ENCODE results near the gene MVB12B.
"Not testable (repeated sequence)": the region's sequence is repeated elsewhere in the genome, so short reads cannot be mapped to it uniquely, and the experiment has no call there.

Gene MVB12B

DNA sequence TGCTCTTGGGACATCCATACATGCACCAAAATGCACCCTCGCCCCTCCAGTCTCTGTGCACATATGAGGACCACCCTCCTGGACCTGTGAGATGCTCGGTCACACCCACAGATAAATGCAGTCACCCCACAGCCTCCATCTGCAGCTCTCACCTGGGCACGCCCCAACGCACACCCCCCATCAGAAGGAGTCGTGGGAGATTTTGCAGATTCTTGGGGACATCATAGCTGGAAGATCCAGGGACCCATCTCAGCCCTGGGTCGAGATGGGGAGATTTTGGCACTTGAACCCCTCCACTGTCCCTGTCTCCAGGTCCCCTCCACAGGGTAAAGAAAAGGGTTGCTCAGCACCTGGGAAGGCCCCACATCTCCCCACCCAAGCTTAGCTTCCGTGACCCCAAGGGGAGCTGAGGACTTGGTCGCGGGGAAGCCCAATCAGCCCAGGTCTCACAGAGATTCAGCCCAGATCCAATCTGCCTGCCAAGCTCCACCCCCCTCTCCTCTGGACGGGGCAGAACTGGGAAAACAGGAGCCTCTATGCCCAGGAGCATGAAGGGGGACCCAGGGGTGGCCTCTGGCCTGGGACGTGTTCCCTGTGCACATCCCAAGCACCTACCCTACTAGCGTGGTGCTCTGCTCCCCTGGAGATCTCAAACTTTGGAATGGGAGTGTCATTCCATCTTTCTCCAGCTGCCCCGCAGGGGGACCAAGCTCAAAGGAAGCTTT is 197.9 kb downstream of the MVB12B start:
- no peak for DNase-seq

DNA sequence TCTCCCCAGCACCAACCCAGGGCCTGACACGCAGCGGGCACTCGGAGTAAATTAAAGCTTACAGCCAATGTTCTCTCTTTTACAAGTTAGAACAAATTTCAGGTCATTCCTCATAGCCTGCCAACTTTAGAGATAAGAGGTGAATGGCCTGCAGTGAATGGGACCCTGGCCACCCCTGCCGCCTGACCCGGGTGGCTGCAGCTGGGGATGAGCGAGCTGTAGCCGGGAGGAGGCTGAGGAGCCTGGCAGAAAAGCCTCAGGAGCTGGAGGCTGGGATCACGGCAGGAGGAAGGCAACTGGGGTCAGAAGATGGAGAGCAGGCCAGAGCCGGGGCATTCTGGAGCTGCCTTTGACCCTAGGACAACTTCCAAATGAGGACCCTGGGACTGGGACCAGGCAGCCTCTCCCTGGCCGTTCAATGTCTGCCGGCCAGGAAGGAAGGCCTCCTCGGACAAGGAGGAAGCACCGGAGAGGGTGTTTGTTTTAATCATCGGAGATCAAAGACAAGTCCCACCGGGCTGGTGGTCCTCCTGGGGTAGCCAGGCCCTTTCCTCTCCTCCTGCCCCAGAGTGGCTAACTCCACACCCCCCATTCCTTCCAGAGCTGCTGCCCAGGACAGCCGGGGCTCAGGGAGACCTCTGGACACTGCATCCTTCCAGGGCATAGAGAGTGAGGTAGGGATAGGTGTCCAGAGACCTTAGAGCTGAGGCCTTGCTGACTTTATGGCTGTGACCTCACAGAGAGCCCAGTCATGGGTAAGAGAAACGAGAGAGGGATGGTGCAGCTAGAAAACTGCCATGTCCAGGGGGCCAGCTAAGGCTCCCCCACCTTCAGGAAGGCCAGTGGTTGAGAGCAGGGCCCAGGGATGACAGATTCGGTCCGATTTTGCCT is 199.8 kb downstream of the MVB12B start:
- no peak for DNase-seq

DNA sequence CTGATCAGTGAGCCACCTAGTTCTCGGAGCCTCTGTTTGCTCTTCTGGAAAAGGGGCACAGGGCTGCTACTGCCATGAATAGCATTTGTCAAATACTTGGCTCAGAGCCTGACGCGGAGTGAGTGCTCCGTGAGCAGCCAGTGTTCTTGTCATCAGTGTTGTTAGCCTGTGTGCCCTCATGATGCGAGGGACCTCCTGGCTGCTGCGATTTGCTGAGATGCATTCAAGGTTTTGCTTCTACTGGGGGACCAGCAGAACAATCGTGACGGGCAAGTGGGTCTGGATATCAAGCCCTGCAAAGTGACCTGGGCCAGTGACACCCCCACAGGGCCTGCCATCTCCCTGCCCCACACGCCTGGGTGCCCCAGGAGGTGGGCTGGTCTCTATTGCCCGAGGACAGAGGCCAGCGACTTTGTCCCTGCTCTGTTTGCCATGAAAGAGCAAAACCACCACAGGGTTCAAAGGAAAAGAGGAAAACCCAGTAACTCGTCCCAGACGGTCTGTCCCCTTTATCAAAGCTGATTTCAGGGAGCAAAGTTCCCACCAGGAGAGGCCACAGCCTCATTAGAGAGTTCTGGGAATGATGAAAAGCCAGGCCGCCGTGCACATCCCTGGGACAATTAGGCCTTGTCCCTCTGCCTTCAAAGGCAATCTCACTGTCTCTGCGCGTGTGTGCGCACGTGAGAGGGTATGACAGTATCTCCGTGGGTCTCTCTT is 200.6 kb downstream of the MVB12B start:
- DNase-seq: no peak

DNA sequence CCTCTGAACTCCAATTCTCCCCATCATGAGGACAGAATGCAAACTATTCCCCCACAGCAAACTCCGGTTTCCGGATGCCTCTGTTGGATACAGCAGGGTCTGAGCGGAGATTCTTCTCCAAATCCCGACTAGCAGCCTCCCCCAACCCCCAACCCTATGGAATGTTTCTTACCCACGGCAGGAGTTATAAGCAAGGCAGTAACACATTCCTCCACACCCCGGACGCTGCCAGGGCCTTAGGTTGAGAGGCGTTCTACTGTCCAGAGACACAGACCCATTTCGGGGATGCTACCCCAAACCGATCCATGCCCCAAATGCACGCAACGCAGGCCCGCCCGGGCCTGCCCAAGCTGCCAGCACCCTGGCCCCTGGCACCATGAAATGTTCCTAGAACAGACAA is 201.5 kb downstream of the MVB12B start:
- DNase-seq: no peak

DNA sequence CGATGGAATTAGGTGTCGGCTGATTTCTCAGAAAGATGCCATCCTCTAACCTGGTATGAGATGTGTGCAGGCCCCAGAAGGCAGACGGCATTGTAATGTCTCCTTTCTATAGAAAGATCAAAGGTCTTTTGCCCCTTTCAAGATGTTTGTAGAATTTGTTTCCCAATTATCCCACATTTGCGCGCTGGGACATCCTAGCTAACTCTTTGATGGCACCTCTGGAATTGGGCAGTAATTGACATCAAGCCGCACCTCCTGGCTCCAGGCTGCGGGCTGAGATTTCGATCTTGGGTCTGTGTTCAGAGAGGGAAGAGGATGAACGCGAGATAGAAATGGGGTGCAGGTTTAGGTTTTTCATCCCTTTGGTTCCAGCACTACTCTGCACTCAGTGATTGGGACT is 202.3 kb downstream of the MVB12B start:
- DNase-seq: no peak

DNA sequence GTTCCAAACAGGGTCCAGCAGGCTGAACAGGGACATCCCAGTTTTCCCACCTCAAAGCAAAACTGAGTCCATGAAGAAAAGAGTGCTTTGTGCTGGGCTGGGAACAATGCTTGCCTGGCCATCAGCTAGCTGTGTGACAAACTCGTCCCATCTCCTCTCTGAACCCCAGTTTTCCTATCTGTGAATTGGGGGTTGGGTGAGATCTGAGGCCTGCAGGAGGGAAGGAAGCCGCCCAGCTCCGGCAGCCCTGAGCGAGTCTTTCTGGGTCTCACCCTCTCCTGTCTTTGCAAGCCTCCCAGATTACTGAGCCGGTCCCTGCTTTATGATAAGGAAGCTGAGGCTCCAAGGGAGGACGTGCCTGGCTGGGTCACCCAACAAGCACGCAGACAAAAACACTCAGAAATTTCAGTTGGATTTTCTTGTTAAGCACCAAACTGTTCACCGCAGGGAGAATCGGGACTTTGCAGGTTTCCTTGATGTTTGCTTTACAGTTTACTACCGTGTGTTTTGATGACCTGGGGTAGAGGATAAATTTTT is 204.5 kb downstream of the MVB12B start:
- no peak for DNase-seq

DNA sequence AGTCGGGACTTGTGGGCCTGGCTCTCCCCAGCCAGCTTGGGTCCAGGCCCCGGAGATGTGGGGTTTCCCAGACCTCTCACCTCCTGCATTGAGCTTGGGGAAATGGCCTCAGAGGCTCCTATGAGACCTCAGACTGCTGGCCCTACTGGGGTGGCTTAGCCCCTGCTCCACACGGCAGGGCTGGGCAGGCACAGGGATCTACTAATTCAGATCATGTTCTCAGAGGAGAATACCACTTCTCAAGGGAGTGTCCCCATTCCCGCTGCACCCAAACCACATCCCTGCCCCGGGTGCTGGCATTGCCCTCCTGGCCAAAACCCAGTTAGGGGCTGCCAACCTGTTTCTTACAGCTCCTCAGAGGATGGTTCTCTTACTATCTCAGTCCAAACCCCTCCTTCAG is 205.0 kb downstream of the MVB12B start:
- DNase-seq: no peak

DNA sequence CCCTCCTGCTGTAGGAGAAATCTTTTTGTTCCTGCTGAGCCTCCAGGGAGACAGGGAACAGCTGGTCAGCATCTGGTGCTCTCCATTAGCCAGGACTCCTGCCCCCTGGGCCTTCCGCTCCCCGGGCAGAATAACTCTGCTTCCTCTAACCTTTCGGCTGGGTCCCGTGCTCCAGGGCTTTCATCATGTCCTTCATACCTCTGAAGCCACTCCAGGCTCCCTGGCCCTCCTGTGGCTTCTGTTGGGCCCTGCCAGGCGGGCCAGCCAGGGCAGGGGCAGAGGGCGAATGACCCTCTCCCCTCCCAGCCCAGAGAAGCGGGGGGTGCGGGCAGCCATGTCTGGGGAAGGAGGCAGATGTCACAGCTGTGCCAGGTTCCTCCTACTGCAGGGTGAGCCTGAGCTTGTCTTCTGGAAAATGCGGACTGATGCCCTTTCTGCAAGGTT is 205.4 kb downstream of the MVB12B start:
- DNase-seq: no peak

DNA sequence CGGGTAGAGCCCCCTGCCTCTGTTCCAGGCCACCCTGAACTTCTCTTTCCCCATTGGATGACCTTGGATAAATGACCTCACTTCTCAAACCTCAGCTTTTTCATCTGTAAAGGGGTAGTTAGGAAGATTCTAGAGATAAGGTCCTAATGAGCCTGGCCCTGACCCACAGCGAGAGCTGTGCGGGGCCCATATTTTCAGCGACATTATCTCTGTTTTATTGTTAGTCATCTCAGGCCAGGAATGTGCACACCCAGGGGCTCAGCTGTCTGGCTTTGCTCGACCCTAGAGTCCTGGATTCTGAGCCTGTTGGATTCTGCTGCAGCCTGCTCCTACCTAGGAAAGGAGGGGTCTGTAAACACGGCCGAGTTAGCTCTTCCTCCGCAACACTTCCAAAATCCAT is 205.9 kb downstream of the MVB12B start:
- no peak for DNase-seq

DNA sequence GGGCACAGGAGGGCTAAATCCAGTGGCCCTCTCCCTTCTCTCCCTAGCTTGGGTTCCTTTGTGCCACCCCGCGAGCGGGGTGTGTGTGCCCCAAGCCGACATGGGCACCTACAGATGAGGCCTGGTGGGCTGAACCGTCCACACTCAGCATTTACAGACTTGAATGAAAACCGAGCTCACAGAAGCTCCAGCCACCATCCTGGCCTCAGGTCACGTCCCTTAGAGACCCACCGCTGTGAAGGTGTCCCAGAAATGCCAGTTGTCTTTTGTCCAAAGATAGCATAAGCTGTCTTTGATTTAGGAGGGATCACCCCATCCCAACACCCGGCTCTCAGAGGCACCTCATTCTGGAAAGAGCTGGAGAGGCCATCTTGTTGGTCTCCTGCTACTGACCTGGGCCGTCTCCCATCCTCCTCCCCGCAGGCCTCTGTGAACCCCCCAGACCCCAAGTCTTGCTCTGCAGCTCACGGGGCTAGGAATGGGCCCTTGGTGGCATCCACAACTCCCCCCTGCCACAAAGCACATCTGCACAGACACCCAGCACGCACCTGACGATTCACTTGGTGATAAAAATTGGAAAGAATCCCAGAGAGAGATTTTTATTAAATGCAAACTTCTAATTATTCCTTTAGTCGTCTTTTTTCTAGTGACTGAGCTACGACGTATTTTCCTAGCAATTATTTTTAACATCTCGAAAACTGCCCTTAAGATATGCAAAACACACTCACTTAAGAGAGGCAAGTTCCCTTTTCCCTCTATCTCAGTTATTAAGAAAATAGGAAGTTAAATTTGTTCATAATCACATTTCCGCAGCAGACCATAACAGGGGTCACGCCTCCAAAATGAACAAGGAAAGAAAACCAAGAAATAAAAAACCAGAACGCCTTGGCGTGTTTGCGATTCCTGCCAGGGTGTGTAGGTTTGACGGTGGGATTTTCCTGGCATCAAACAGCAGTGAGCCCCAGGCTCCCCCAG is 206.6 kb downstream of the MVB12B start:
- DNase-seq: no peak

DNA sequence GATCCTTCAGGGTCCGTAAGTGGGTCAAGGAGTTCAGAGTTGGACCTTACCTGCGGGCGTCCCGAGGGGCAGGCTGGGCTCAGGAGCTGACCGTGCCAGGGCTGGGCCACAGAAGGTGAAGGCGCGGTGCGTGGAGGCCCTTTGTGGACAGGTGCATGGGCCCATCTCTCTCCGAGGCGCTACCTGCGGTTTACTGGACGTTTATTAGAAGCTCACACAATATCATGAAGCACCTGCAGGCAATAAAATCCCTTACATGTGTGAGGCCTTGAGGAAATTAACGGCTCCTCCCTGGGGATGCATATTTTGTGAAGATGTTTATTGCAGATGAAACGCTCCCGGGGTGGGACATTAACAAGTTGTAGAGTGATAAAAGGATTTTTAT is 207.3 kb downstream of the MVB12B start:
- no peak for DNase-seq

DNA sequence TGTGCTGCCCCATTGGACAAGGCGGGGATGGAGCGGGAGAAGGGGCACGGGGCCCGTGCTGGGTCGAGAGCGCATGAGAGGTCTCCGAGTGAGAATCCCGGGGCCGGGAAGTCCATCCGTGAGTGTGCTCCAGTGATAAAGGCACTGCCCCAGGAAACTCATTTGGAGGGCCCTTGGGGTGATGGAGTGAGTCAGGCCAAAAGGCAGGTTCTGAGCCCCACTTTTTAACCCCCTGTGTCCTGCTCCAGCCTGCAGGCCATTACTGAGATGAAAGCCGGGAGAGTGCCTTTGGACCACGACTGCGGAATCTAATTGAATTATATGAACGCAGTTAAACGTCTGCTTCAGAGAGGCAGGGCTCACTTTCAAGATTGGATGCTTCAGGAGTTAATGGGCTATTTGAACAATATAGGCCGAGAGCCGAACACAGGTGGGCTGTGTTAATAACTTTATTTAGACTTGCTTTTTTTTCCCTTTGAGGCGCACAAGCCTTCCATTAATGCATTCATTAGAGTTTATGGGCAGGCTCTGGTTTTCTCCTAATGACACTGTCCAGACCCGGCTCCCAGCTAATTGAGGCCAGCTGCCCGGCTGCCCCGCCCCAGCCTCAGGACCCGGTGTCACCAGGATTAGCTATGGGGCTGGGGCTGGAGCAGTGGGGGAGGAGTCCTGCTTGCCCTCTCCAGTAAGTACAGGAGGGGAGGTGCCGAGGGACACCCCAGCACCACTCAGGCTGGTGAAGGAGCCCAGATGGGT is 208.0 kb downstream of the MVB12B start:
- DNase-seq: no peak

DNA sequence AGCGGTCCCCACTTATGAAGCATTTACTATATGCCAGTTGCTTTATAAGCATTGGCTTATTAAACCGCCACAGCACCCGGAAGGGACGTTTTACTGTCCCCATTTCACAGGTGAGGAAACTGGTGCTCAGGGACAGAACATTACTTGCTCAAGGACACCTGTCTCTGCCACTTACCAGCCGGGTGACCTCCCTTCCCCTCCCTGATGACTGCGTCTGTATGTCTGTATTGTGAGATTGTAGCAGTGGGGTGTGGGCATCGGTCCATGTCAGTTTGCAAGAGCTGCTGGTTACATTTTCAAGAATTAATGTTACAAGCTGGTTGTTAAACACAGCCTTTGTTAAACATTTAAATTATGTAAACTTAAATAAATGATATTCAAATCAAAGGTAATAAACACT is 209.5 kb downstream of the MVB12B start:
- DNase-seq: no peak

DNA sequence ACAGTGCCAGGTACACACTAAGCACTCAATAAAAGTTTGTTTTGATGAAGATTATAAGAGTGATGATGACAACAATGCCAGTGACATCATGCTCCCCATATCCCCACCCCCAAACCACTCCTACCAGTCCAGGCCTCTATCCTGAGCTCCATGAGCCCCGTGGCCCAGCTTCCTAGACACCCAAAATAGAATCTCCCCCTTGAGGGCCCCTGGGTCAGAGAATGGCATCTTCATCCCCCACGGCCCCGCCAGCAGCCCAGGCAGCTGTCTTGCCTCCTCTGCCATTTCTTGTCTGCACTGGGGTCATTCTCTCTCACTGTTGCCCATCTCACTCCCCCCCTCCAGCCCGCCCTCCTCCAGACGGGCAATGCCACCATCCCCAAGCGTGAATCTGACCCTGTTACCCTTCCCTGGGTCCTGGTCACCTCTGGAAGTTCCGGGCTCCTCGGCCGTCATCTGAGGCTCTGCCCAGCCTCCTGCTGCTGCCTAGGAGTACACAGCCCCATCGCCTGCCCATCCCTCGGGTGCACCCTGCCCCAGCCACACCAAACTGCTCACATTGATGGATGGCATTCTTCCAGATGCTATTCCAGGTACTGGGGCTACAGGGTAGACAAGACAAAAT is 210.3 kb downstream of the MVB12B start:
- no peak for DNase-seq

DNA sequence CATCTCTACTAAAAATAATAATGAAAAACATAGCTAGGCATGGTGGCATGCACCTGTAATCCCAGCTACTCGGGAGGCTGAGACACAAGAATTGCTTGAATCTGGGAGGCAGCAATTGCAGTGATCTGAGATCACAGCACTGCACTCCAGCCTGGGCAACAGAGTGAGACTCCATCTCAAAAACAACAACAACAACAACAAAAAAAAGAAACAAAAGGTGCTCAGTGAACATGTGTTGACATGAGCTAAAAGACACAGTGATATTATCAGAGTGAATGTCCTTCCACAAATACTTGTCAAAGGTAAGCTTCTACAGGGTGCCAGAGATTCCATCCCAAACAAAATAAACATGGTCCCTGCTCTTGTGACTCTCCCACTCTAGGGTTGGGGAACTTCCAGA is 211.9 kb downstream of the MVB12B start:
- DNase-seq: no peak

DNA sequence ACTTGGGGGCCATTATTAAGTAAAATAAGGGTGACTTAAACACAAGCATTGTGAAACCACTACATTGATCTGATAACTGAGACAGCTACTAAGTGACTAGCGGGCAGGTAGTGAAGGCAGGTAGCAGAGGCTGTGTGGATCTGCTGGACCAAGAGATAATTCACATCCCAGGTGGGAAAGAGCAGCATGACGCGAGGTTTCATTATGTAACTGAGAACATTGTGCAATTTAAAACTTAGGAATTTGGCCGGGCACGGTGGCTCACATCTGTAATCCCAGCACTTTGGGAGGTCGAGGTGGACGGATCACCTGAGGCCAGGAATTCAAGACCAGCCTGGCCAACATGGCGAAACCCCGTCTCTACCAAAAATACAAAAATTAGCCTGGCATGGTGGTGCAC is 213.8 kb downstream of the MVB12B start:
- DNase-seq: not testable (repeated sequence)

DNA sequence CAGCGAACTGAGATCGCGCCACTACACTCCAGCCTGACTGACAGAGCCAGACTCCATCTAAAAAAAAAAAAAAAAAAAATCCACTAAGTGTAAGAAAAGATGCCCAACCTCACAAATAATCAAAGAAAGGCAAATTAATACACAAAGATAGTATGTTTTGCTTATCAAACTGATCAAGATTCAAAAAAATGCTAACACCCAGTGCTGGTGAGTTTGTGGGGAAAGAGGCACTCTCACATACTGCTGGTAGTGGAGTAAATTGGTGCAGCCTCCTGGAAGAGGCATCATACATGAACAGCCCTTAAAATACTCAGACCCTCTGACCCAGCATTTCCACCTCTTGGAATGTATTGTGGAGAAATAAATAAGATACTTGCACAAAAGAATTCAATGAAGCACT is 216.9 kb downstream of the MVB12B start:
- DNase-seq: no peak

DNA sequence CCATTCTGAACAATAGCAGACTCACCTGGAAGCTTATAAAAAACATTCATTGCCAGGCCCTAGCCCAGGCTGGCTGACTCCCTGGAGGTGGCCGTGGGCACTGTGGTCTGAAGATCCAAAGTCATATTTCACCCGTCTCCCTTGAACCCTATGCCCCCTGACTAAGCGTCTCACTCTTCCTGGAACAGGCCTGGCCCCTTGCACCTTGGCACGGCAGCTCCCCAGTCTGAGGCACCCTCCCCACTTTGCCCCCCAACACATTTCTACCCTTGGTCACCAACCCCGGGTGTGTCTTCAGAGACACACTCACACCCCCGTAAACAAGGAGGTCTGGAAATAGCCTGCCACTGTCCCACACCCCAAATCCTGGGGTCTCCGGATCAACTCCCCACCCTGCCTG is 218.5 kb downstream of the MVB12B start:
- DNase-seq: no peak

DNA sequence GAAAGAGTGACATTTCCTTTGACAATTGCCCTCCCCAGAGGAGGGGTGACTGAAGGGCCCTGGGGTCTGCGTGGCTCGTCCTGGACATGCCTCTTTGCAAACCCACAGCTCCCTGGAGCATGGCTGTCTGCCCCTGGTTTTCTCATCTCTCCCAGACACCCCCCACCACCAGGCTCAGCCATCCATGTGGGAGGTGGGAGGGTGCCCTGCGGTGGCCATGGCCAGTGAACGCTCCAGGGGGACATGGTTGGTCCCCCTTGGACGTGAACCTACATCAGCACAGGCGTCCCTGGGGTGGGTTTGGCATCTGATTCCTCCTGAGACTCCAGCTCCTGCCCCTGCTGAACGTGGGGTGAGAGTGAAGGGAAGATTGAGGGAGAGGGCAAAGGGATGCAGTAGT is 219.4 kb downstream of the MVB12B start:
- no peak for DNase-seq

DNA sequence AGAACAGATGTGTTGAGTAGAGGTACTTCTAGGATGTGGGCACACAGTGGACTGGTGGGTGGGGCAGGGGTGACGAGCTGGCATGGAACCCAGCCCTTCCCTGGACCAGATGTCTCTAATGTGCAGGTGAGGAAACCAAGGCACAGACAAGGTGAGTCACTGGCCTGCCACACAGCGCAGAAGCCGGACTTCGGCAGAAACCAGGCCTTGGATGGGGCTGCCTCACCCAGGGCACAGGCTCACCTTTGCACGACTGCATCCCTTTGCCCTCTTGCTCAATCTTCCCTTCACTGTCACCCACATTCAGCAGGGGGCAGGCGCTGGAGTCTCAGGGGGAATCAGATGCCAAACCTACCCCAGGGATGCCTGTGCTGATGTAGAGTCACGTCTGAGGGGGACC is 221.7 kb downstream of the MVB12B start:
- DNase-seq: no peak
